ENCODE results near the gene KLHL1.

DNA sequence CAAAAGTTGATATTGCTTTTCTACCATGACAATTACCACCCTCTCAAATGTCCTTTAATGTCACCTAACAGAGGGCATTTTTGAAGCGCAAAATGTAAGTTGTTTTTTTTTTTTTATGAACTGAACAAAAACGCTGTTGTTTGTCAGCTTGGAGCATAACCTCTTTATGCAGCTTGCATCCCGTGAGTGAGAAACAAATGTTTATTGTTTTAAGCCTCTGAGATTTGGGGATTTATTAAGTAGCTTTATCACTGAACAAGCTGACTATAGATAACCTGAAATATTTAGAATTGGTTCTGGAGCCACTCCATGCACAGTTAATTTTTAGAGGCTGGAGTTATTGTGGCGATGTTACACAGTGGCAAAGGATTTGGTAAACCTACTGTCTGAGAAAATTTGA, 80.7 kb downstream of the KLHL1 start:
- TF ChIP-seq, protein P1, sequence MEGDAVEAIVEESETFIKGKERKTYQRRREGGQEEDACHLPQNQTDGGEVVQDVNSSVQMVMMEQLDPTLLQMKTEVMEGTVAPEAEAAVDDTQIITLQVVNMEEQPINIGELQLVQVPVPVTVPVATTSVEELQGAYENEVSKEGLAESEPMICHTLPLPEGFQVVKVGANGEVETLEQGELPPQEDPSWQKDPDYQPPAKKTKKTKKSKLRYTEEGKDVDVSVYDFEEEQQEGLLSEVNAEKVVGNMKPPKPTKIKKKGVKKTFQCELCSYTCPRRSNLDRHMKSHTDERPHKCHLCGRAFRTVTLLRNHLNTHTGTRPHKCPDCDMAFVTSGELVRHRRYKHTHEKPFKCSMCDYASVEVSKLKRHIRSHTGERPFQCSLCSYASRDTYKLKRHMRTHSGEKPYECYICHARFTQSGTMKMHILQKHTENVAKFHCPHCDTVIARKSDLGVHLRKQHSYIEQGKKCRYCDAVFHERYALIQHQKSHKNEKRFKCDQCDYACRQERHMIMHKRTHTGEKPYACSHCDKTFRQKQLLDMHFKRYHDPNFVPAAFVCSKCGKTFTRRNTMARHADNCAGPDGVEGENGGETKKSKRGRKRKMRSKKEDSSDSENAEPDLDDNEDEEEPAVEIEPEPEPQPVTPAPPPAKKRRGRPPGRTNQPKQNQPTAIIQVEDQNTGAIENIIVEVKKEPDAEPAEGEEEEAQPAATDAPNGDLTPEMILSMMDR (IDR thresholded peaks at IDR 0.05 in 8 of 11, conservative IDR thresholded peaks at IDR 0.05 in 3 of 11), result no peak
- TF ChIP-seq POLR2A (IDR thresholded peaks at IDR 0.05), result no peak
- no peak for TF ChIP-seq POLR2AphosphoS5 (IDR thresholded peaks at IDR 0.05)

Measured in spleen (tissue), 7 donors.